HepG2 (cell line): ENCODE data around the gene KCNMA1. TPM values are rescaled to one million over a fixed set of nuclear protein-coding genes. Genes with fewer than 3 reads are reported as not detected.

Experiments used
- ATAC-seq: fragments of 200-7000 bp; cut with Tn5 transposase; 3 replicates; pipeline ENCODE4 v1.9.1; 2020; ENCODE audit warnings: mild to moderate bottlenecking, moderate library complexity
- BruUV-seq: library from RNA; stranded (reverse); fragments of 400-500 nt; replicated peaks from 2 replicates; lab custom pipeline; 2021; lab: Mats Ljungman, UMichigan
- CTCF ChIA-PET: fragments of 300-600 bp; formaldehyde crosslinking; extraction: SDS; loops from one replicate; lab custom pipeline; 2021; ENCODE audit warnings: low total read pairs, inconsistent platforms, low intra/inter-chr PET ratio; lab: Yijun Ruan, JAX
- POLR2A ChIA-PET: fragments of 350-600 bp; sonication (Branson Sonifier 250); formaldehyde crosslinking; loops from one replicate; lab custom pipeline; 2020; ENCODE audit warnings: antibody characterized with exemption, inconsistent platforms; lab: Yijun Ruan, JAX
- DNase-seq: peaks from one replicate; pipeline ENCODE4 v3.0.0-alpha.2; 2015; ENCODE audit warnings: low spot score
- FAIRE-seq: peaks from 3 replicates; lab custom pipeline; 2011; peaks lifted over from hg19 to GRCh38; lab: Jason Lieb, UNC
- H2AFZ ChIP-seq: one replicate; pipeline ENCODE4 v1.6.1; 2011; ENCODE audit warnings: low read length, inconsistent platforms
- H3K27ac ChIP-seq: fragments of 300-600 bp; 3 replicates; pipeline ENCODE4 v1.8.0; 2011; ENCODE audit warnings: mixed run types, mild to moderate bottlenecking, mixed read lengths, low read length, inconsistent platforms; ENCODE audit not compliant: insufficient read depth; ENCODE audit errors: extremely low read length
- H3K27me3 ChIP-seq, 2 experiments: fragments of 200-600 bp in 1 of 2; 2 replicates in 1 of 2; 3 replicates in 1 of 2; pipeline versions ENCODE4 v1.6.0 to v1.8.0; 2011; ENCODE audit warnings: low read length in 2 of 2, mild to moderate bottlenecking in 2 of 2, moderate library complexity in 2 of 2, inconsistent platforms in 1 of 2; ENCODE audit not compliant: insufficient read depth in 2 of 2, control insufficient read depth in 1 of 2
- H3K36me3 ChIP-seq, 2 experiments: fragments of 200-600 bp in 1 of 2; replicated peaks in 1 of 2; 2 replicates in 1 of 2; 3 replicates in 1 of 2; pipeline versions ENCODE4 v1.5.1 to v1.8.0; 2011; ENCODE audit warnings: low read length in 2 of 2, inconsistent platforms in 1 of 2; ENCODE audit not compliant: insufficient read depth in 2 of 2, control insufficient read depth in 1 of 2
- H3K4me1 ChIP-seq: 2 replicates; pipeline ENCODE4 v1.5.1; 2012; ENCODE audit warnings: low read length, inconsistent platforms; ENCODE audit not compliant: insufficient read depth
- H3K4me2 ChIP-seq: 2 replicates; pipeline ENCODE4 v1.6.0; 2011; ENCODE audit warnings: low read depth, low read length, inconsistent platforms
- H3K4me3 ChIP-seq, 3 experiments: fragments of 200-600 bp in 1 of 3; sonication (generic), shearing (Covaris generic) in 1 of 3; replicated peaks in 1 of 3; 2 replicates each; pipeline ENCODE4 v1.5.1; 2011 to 2016; ENCODE audit warnings: low read length in 3 of 3, inconsistent platforms in 2 of 3, low read depth in 2 of 3, mild to moderate bottlenecking in 2 of 3, control low read depth in 1 of 3, mixed read lengths in 1 of 3; ENCODE audit not compliant: insufficient read depth in 1 of 3
- H3K79me2 ChIP-seq: one replicate; pipeline ENCODE4 v1.6.1; 2011; ENCODE audit warnings: low read length, inconsistent platforms; ENCODE audit not compliant: insufficient read depth
- H3K9ac ChIP-seq: 2 replicates; pipeline ENCODE4 v1.6.0; 2011; ENCODE audit warnings: mild to moderate bottlenecking, low read depth, low read length, inconsistent platforms; ENCODE audit not compliant: insufficient read depth
- H3K9me3 ChIP-seq: 2 replicates; pipeline ENCODE4 v1.5.1; 2012; ENCODE audit warnings: mild to moderate bottlenecking, low read length
- H4K20me1 ChIP-seq: 2 replicates; pipeline ENCODE4 v1.6.0; 2011; ENCODE audit warnings: inconsistent platforms, mild to moderate bottlenecking, low read length, moderate library complexity; ENCODE audit not compliant: insufficient read depth
- CBX1 ChIP-seq: IDR thresholded peaks from one replicate; pipeline ENCODE4 v1.6.1; 2016; ENCODE audit warnings: antibody characterized with exemption, low read depth
- DNMT1 ChIP-seq: sonication (generic); formaldehyde crosslinking; IDR thresholded peaks from 2 replicates; pipeline ENCODE4 v1.5.1; 2020; ENCODE audit warnings: mild to moderate bottlenecking, missing genetic modification reagents
- FOXA3 ChIP-seq: IDR thresholded peaks from 2 replicates; pipeline ENCODE4 v1.6.1; 2016; ENCODE audit warnings: missing genetic modification reagents, missing compliant biosample characterization
- HCFC1 ChIP-seq: fragments of 150-350 bp; IDR thresholded peaks from 2 replicates; pipeline ENCODE4 v1.6.1; 2014; ENCODE audit warnings: low read depth, low read length
- JUND ChIP-seq: sonication (generic); formaldehyde crosslinking; IDR thresholded peaks from 2 replicates; pipeline ENCODE4 v1.8.0; 2022; ENCODE audit warnings: mild to moderate bottlenecking, missing genetic modification reagents
- MBD4 ChIP-seq: IDR thresholded peaks from 2 replicates; pipeline ENCODE4 v1.6.1; 2012; ENCODE audit warnings: low read length, inconsistent platforms, borderline replicate concordance
- NAIF1 ChIP-seq: sonication (generic); formaldehyde crosslinking; IDR thresholded peaks from 2 replicates; pipeline ENCODE4 v1.5.0; 2020; ENCODE audit warnings: mild to moderate bottlenecking, missing genetic modification reagents, borderline replicate concordance
- SSRP1 ChIP-seq: IDR thresholded peaks from 2 replicates; pipeline ENCODE4 v1.6.1; 2016; ENCODE audit warnings: control low read depth
- THAP11 ChIP-seq: IDR thresholded peaks from 2 replicates; pipeline ENCODE4 v1.6.1; 2016; ENCODE audit warnings: missing biosample characterization, missing genetic modification reagents
- ZNF44 ChIP-seq: sonication (generic); formaldehyde crosslinking; IDR thresholded peaks from 2 replicates; pipeline ENCODE4 v1.5.1; 2020; ENCODE audit warnings: mild to moderate bottlenecking, missing genetic modification reagents
- ZNF556 ChIP-seq: sonication (generic); formaldehyde crosslinking; IDR thresholded peaks from 2 replicates; pipeline ENCODE4 v1.4.0; 2020; ENCODE audit warnings: mild to moderate bottlenecking, missing genetic modification reagents, borderline replicate concordance
- ZNF614 ChIP-seq: IDR thresholded peaks from 2 replicates; pipeline ENCODE4 v1.6.1; 2018; ENCODE audit warnings: missing biosample characterization, missing genetic modification reagents, inconsistent platforms, borderline replicate concordance
- ZNF678 ChIP-seq: sonication (generic); formaldehyde crosslinking; IDR thresholded peaks from 2 replicates; pipeline ENCODE4 v1.4.0; 2020; ENCODE audit warnings: mild to moderate bottlenecking, missing genetic modification reagents
- ZNF75D ChIP-seq: sonication (generic); formaldehyde crosslinking; IDR thresholded peaks from 2 replicates; pipeline ENCODE4 v1.8.1; 2023; ENCODE audit warnings: missing genetic modification reagents, mild to moderate bottlenecking, borderline replicate concordance
- ZNF841 ChIP-seq: sonication (generic); formaldehyde crosslinking; IDR thresholded peaks from 2 replicates; pipeline ENCODE4 v1.8.1; 2023; ENCODE audit warnings: missing genetic modification reagents, borderline replicate concordance
- ZNF879 ChIP-seq: sonication (generic); formaldehyde crosslinking; IDR thresholded peaks from 2 replicates; pipeline ENCODE4 v1.8.1; 2023; ENCODE audit warnings: missing genetic modification reagents
- in situ Hi-C: cut with HindIII; loops from 2 replicates; pipeline ENCODE4 v1.10.0; 2017; ENCODE audit warnings: low pct_unique_long_range_greater_than_20kb; ENCODE audit not compliant: extremely low pct_ligation_motif_present
- intact Hi-C: fragments of 100-400 bp; cut with micrococcal nuclease; formaldehyde crosslinking; loops from one replicate; pipeline ENCODE4 v1.10.0; 2022; ENCODE audit not compliant: unreplicated experiment
- polyA plus RNA-seq, 8 experiments: library from polyadenylated mRNA; depleted of rRNA in 3 of 8; stranded (reverse) in 7 of 8; unstranded in 1 of 8; fragments of >200 nt; fragmentation: Illumina TruSeq in 4 of 8; extraction: Trizol in 4 of 8; gene quantifications; 2 replicates each; pipeline versions ENCODE4 v1.2.1 to v1.2.3, GENCODE V29; 2011 to 2016; ENCODE audit warnings: low read depth in 4 of 8, missing spikeins in 1 of 8, mixed read lengths in 1 of 8; ENCODE audit not compliant: insufficient read depth in 1 of 8
- total RNA-seq, 5 experiments: library from RNA; depleted of rRNA; stranded (reverse); fragments of >200 nt; fragmentation: Illumina TruSeq; extraction: Trizol; gene quantifications; 2 replicates each; pipeline ENCODE4 v1.2.3, GENCODE V29; 2016; ENCODE audit warnings: low read depth in 1 of 5
- TF ChIP-seq, protein P1 (sequence below): sonication (generic); formaldehyde crosslinking; IDR thresholded peaks from 2 replicates; pipeline ENCODE4 v1.5.0; 2020; ENCODE audit warnings: mild to moderate bottlenecking, missing genetic modification reagents, borderline replicate concordance

The KCNMA1 gene
- total and polyA plus RNA-seq, 2 of the 13 experiments (the other 11 are each of a cell fraction or from before 2014, with no cell fraction given), result 0.02 TPM; not detected in 1

DNA sequence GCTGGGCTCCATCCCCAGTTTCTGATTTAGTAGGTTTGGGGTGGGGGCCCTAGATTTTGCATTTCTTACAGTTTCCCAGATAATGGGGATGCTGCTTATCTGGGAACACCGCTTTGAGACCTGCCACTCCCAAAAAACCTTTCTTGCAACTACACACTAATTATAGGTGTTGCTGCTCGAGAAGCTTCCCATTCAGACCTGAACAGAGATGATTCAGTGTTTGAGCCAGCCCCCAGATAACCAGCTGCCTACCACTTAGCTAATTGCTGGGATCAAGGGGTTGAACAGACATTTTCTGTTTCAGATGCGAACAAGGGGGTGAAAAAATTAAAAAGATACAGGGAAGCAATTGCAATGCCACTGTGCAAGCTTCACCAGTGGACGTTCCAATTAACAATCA, 448.5 kb downstream of the KCNMA1 start (continued):
- TF ChIP-seq, protein P1, sequence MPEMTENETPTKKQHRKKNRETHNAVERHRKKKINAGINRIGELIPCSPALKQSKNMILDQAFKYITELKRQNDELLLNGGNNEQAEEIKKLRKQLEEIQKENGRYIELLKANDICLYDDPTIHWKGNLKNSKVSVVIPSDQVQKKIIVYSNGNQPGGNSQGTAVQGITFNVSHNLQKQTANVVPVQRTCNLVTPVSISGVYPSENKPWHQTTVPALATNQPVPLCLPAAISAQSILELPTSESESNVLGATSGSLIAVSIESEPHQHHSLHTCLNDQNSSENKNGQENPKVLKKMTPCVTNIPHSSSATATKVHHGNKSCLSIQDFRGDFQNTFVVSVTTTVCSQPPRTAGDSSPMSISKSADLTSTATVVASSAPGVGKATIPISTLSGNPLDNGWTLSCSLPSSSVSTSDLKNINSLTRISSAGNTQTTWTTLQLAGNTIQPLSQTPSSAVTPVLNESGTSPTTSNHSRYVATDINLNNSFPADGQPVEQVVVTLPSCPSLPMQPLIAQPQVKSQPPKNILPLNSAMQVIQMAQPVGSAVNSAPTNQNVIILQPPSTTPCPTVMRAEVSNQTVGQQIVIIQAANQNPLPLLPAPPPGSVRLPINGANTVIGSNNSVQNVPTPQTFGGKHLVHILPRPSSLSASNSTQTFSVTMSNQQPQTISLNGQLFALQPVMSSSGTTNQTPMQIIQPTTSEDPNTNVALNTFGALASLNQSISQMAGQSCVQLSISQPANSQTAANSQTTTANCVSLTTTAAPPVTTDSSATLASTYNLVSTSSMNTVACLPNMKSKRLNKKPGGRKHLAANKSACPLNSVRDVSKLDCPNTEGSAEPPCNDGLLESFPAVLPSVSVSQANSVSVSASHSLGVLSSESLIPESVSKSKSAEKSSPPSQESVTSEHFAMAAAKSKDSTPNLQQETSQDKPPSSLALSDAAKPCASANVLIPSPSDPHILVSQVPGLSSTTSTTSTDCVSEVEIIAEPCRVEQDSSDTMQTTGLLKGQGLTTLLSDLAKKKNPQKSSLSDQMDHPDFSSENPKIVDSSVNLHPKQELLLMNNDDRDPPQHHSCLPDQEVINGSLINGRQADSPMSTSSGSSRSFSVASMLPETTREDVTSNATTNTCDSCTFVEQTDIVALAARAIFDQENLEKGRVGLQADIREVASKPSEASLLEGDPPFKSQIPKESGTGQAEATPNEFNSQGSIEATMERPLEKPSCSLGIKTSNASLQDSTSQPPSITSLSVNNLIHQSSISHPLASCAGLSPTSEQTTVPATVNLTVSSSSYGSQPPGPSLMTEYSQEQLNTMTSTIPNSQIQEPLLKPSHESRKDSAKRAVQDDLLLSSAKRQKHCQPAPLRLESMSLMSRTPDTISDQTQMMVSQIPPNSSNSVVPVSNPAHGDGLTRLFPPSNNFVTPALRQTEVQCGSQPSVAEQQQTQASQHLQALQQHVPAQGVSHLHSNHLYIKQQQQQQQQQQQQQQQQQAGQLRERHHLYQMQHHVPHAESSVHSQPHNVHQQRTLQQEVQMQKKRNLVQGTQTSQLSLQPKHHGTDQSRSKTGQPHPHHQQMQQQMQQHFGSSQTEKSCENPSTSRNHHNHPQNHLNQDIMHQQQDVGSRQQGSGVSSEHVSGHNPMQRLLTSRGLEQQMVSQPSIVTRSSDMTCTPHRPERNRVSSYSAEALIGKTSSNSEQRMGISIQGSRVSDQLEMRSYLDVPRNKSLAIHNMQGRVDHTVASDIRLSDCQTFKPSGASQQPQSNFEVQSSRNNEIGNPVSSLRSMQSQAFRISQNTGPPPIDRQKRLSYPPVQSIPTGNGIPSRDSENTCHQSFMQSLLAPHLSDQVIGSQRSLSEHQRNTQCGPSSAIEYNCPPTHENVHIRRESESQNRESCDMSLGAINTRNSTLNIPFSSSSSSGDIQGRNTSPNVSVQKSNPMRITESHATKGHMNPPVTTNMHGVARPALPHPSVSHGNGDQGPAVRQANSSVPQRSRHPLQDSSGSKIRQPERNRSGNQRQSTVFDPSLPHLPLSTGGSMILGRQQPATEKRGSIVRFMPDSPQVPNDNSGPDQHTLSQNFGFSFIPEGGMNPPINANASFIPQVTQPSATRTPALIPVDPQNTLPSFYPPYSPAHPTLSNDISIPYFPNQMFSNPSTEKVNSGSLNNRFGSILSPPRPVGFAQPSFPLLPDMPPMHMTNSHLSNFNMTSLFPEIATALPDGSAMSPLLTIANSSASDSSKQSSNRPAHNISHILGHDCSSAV (CRISPR knock-in tag), result no peak

DNA sequence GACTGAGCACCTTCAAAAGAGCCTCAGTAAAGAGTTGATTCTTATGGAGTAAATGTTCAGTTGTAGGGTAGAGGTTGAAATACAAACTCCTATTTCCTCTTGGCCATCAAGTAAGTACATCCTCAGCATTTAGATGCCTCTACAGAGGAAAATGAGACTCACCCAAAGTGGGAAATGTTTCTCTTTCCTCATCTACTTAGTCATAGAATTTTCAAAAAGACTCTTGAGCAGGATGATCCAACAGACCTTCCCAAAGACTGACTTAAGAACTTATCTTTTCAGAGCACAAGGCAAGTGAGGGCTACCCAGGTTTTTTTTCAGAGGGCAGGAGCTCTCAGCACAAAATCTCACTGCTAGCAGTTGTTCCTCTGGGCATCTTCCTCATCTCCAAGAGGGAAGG, 449.1 kb downstream of the KCNMA1 start:
- Histone ChIP-seq H3K4me2 (no peak overlapping the region), H4K20me1 (no peaks in the 10 kb centered on the region), H2AFZ (no peak overlapping the region), H3K36me3 (no peaks in the 10 kb centered on the region), H3K4me1 (no peaks in the 10 kb centered on the region), H3K27me3 (no peaks in the 10 kb centered on the region; a peak in 1 of 5 replicates), H3K9me3 (no peaks in the 10 kb centered on the region), H3K27ac (no peak overlapping the region), H3K9ac (no peak overlapping the region), H3K4me3 (no peak overlapping the region), H3K79me2 (no peaks in the 10 kb centered on the region)
- ChIA-PET POLR2A (no interaction called here), CTCF (no interaction called here)
- ATAC-seq (no peak), DNase-seq (no peak), FAIRE-seq (no peak)
- no TSS peak for BruUV-seq
- TF ChIP-seq NAIF1 (CRISPR knock-in tag), result no peak
- no peak for TF ChIP-seq ZNF44 (CRISPR knock-in tag)
- TF ChIP-seq MBD4, result no peak
- TF ChIP-seq FOXA3, result no peak
- no peak for TF ChIP-seq ZNF75D
- no peak for TF ChIP-seq THAP11 (CRISPR knock-in tag)
- TF ChIP-seq ZNF556 (CRISPR knock-in tag), result no peak
- TF ChIP-seq DNMT1 (CRISPR knock-in tag), result no peak
- no peak for TF ChIP-seq ZNF841 (CRISPR knock-in tag)
- TF ChIP-seq CBX1, result no peak
- TF ChIP-seq ZNF879 (CRISPR knock-in tag), result no peak
- no peak for TF ChIP-seq ZNF614 (CRISPR knock-in tag)
- no peak for TF ChIP-seq SSRP1 (CRISPR knock-in tag)
- no peak for TF ChIP-seq HCFC1
- TF ChIP-seq ZNF678, result no peak
- TF ChIP-seq JUND (CRISPR knock-in tag), result no peak
- in situ Hi-C loops (no loop called here), intact Hi-C loops (no loop called here)
